ENCODE results near the gene PGAP6. TPM values are rescaled to one million over a fixed set of nuclear protein-coding genes. Genes with fewer than 3 reads are reported as not detected.

The PGAP6 gene
- total and polyA plus RNA-seq, 2 of the 13 experiments (the other 11 are each of a cell fraction or from before 2014, with no cell fraction given) = 52.7 to 136 TPM

DNA sequence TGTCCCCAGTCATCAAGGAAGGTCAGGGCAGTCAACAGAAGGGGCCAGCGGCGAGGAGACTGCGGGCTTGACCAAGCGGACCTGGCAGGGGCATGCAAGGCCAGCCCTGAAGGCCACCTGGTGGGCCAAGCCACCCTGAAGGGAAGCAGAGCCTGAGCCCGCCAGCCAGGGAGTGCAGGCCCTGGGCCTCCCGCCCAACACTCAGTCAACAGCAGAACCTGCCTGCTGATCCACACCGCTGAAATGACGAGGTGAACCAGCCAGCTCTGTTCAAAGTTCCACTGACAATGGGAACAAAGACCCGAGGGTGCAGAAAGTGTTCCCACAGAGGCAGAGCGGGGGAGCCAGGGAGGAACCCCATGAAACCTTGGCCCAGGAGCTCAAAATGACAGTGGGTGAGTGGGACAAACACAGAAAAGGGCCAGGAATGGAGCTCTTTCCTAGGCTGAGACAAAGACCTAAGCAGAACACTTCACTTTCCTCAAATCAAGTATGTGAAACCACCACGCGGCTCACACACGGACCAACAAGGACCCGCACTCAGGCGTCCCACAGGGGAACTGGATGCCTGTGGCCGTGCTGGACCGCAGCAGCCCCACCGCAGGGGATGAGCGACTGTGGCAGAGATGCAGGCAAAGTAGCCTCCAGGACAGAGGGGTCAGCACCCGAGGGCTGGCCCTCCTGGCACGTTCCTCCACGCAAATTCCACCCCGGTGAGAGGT lies 41.2 kb downstream of the PGAP6 start (continued):
- TF ChIP-seq, protein P1, sequence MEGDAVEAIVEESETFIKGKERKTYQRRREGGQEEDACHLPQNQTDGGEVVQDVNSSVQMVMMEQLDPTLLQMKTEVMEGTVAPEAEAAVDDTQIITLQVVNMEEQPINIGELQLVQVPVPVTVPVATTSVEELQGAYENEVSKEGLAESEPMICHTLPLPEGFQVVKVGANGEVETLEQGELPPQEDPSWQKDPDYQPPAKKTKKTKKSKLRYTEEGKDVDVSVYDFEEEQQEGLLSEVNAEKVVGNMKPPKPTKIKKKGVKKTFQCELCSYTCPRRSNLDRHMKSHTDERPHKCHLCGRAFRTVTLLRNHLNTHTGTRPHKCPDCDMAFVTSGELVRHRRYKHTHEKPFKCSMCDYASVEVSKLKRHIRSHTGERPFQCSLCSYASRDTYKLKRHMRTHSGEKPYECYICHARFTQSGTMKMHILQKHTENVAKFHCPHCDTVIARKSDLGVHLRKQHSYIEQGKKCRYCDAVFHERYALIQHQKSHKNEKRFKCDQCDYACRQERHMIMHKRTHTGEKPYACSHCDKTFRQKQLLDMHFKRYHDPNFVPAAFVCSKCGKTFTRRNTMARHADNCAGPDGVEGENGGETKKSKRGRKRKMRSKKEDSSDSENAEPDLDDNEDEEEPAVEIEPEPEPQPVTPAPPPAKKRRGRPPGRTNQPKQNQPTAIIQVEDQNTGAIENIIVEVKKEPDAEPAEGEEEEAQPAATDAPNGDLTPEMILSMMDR (CRISPR knock-in tag; IDR thresholded peaks at IDR 0.05) = peak; percentile 31; the same call in 1 of the 2 replicates
- TF ChIP-seq ZNF816 (CRISPR knock-in tag; IDR thresholded peaks at IDR 0.05; ENCODE audit: borderline replicate concordance) (no peak), ZNF317 (CRISPR knock-in tag; IDR thresholded peaks at IDR 0.05) (no peak), ARNTL (CRISPR knock-in tag; IDR thresholded peaks at IDR 0.05) (no peak), TEAD2 (CRISPR knock-in tag; IDR thresholded peaks at IDR 0.05) (no peak), ZNF629 (CRISPR knock-in tag; conservative IDR thresholded peaks at IDR 0.05) (peak; percentile 63), TOPORS (CRISPR knock-in tag; IDR thresholded peaks at IDR 0.05) (no peak), EHMT2 (IDR thresholded peaks at IDR 0.05; ENCODE audit: borderline replicate concordance, low read depth, low read length) (no peak), IKZF4 (CRISPR knock-in tag; IDR thresholded peaks at IDR 0.05; ENCODE audit: borderline replicate concordance, low read depth, not compliant biosample characterization) (no peak), RBFOX2 (IDR thresholded peaks at IDR 0.05; ENCODE audit: low read depth, low read length) (0 out of 2 replicates have a peak, but pooled peaks have one; percentile 22), SRSF4 (IDR thresholded peaks at IDR 0.05; ENCODE audit: low read depth, low read length, poor library complexity, severe bottlenecking) (no peak)
- TF ChIP-seq, protein P2, sequence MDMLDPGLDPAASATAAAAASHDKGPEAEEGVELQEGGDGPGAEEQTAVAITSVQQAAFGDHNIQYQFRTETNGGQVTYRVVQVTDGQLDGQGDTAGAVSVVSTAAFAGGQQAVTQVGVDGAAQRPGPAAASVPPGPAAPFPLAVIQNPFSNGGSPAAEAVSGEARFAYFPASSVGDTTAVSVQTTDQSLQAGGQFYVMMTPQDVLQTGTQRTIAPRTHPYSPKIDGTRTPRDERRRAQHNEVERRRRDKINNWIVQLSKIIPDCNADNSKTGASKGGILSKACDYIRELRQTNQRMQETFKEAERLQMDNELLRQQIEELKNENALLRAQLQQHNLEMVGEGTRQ (IDR thresholded peaks at IDR 0.05; ENCODE audit: low read depth, low read length) = no peak
- TF ChIP-seq, protein P2 (CRISPR knock-in tag; IDR thresholded peaks at IDR 0.05; ENCODE audit: borderline replicate concordance) = no peak
- TF ChIP-seq, protein P3, sequence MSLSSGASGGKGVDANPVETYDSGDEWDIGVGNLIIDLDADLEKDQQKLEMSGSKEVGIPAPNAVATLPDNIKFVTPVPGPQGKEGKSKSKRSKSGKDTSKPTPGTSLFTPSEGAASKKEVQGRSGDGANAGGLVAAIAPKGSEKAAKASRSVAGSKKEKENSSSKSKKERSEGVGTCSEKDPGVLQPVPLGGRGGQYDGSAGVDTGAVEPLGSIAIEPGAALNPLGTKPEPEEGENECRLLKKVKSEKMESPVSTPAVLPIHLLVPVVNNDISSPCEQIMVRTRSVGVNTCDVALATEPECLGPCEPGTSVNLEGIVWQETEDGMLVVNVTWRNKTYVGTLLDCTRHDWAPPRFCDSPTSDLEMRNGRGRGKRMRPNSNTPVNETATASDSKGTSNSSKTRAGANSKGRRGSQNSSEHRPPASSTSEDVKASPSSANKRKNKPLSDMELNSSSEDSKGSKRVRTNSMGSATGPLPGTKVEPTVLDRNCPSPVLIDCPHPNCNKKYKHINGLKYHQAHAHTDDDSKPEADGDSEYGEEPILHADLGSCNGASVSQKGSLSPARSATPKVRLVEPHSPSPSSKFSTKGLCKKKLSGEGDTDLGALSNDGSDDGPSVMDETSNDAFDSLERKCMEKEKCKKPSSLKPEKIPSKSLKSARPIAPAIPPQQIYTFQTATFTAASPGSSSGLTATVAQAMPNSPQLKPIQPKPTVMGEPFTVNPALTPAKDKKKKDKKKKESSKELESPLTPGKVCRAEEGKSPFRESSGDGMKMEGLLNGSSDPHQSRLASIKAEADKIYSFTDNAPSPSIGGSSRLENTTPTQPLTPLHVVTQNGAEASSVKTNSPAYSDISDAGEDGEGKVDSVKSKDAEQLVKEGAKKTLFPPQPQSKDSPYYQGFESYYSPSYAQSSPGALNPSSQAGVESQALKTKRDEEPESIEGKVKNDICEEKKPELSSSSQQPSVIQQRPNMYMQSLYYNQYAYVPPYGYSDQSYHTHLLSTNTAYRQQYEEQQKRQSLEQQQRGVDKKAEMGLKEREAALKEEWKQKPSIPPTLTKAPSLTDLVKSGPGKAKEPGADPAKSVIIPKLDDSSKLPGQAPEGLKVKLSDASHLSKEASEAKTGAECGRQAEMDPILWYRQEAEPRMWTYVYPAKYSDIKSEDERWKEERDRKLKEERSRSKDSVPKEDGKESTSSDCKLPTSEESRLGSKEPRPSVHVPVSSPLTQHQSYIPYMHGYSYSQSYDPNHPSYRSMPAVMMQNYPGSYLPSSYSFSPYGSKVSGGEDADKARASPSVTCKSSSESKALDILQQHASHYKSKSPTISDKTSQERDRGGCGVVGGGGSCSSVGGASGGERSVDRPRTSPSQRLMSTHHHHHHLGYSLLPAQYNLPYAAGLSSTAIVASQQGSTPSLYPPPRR (CRISPR knock-in tag; IDR thresholded peaks at IDR 0.05; ENCODE audit: borderline replicate concordance) = 0 out of 2 replicates have a peak, but pooled peaks have one; percentile 7
- TF ChIP-seq, protein P4, sequence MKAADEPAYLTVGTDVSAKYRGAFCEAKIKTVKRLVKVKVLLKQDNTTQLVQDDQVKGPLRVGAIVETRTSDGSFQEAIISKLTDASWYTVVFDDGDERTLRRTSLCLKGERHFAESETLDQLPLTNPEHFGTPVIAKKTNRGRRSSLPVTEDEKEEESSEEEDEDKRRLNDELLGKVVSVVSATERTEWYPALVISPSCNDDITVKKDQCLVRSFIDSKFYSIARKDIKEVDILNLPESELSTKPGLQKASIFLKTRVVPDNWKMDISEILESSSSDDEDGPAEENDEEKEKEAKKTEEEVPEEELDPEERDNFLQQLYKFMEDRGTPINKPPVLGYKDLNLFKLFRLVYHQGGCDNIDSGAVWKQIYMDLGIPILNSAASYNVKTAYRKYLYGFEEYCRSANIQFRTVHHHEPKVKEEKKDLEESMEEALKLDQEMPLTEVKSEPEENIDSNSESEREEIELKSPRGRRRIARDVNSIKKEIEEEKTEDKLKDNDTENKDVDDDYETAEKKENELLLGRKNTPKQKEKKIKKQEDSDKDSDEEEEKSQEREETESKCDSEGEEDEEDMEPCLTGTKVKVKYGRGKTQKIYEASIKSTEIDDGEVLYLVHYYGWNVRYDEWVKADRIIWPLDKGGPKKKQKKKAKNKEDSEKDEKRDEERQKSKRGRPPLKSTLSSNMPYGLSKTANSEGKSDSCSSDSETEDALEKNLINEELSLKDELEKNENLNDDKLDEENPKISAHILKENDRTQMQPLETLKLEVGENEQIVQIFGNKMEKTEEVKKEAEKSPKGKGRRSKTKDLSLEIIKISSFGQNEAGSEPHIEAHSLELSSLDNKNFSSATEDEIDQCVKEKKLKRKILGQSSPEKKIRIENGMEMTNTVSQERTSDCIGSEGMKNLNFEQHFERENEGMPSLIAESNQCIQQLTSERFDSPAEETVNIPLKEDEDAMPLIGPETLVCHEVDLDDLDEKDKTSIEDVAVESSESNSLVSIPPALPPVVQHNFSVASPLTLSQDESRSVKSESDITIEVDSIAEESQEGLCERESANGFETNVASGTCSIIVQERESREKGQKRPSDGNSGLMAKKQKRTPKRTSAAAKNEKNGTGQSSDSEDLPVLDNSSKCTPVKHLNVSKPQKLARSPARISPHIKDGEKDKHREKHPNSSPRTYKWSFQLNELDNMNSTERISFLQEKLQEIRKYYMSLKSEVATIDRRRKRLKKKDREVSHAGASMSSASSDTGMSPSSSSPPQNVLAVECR (CRISPR knock-in tag; IDR thresholded peaks at IDR 0.05; ENCODE audit: borderline replicate concordance) = peak; percentile 40; the same call in 1 of the 2 replicates
